ENCODE data around the gene TET3. TPM values are rescaled to one million over a fixed set of nuclear protein-coding genes. Genes with fewer than 3 reads are reported as not detected.
A peak's percentile ranks its signal among the peaks of the same experiment; 100 is the strongest.

Gene TET3
- total RNA-seq, 2 experiments from 2014 or later: 15.5 to 16.4 TPM

GRCh38 chr2:73982140-73982617 is 2.5 kb upstream of the TET3 start:
- ChIA-PET POLR2A (interaction anchor here (1.5 to 1.7 kb wide), 2 partner anchors 26 to 197 kb away, joined by 3 to 7 read pairs; partner anchors contain the start of gene MOB1A), CTCF (interaction anchor here (1.1 kb wide), 1 partner anchor 61 kb away, joined by 3 read pairs; no protein-coding TSS in a partner anchor)
- no peak for TF ChIP-seq CTCF (IDR thresholded peaks at IDR 0.05)
- H3K36me3 Mint-ChIP-seq (ENCODE audit: low read depth): peaks cover 15% of the 10 kb centered on the region
- DNase-seq (no peak), ATAC-seq (no peak)
- intact Hi-C loops (cut with micrococcal nuclease): no loop called here
- H3K4me3 Mint-ChIP-seq: no peak overlapping the region
- no peaks in the 10 kb centered on the region for H3K27me3 Mint-ChIP-seq
- no peak overlapping the region for H3K27ac Mint-ChIP-seq
- H3K4me1 Mint-ChIP-seq (ENCODE audit: low read depth): peaks cover 67% of the 10 kb centered on the region
- H3K9me3 Mint-ChIP-seq: no peaks in the 10 kb centered on the region

GRCh38 chr2:73983322-73984202 is 1.1 kb upstream of the TET3 start:
- Mint-ChIP-seq H3K9me3 (no peaks in the 10 kb centered on the region), H3K27ac (peak overlapping the region; percentile 74), H3K4me3 (peak overlapping the region; percentile 72), H3K4me1 (ENCODE audit: low read depth) (peaks cover 63% of the 10 kb centered on the region), H3K36me3 (ENCODE audit: low read depth) (peaks cover 27% of the 10 kb centered on the region), H3K27me3 (no peaks in the 10 kb centered on the region)
- peak; percentile 49 for DNase-seq
- ChIA-PET POLR2A (interaction anchor here (1.0 to 1.7 kb wide), 2 partner anchors 53 to 196 kb away, joined by 3 to 7 read pairs; partner anchors contain the start of gene MOB1A), CTCF (interaction anchor here (1.1 kb wide), 1 partner anchor 62 kb away, joined by 3 read pairs; no protein-coding TSS in a partner anchor)
- ATAC-seq: no peak
- no peak for TF ChIP-seq CTCF (IDR thresholded peaks at IDR 0.05)
- intact Hi-C loops (cut with micrococcal nuclease): no loop called here

GRCh38 chr2:73984922-73985307 is 205 bp downstream of the TET3 start:
- peaks cover 61% of the 10 kb centered on the region for H3K4me1 Mint-ChIP-seq (ENCODE audit: low read depth)
- POLR2A ChIA-PET: interaction anchor here (1.0 to 5.6 kb wide), 5 partner anchors 15 to 73 kb away, joined by 3 to 38 read pairs (median 4); no protein-coding TSS in a partner anchor
- no peak for TF ChIP-seq CTCF (IDR thresholded peaks at IDR 0.05)

GRCh38 chr2:73985308-73986084 is 786 bp downstream of the TET3 start:
- ATAC-seq (peak; percentile 52), DNase-seq (peak; percentile 91)
- Mint-ChIP-seq H3K9me3 (no peaks in the 10 kb centered on the region), H3K4me3 (peak overlapping the region; percentile 87), H3K27ac (peak overlapping the region; percentile 95), H3K27me3 (no peaks in the 10 kb centered on the region), H3K4me1 (ENCODE audit: low read depth) (peaks cover 60% of the 10 kb centered on the region), H3K36me3 (ENCODE audit: low read depth) (peaks cover 42% of the 10 kb centered on the region)
- intact Hi-C loops (cut with micrococcal nuclease): loop anchor here (2.0 to 5.0 kb wide), 3 partner anchors 47 to 153 kb away; no protein-coding TSS in a partner anchor
- ChIA-PET CTCF (interaction anchor here (1.4 to 2.9 kb wide), 2 partner anchors 47 to 162 kb away, joined by 3 to 9 read pairs; partner anchors contain the start of gene BOLA3), POLR2A (interaction anchor here (0.8 to 5.6 kb wide), 12 partner anchors 10 to 213 kb away, joined by 3 to 38 read pairs (median 5); partner anchors contain the start of genes MOB1A and MTHFD2)
- no peak for TF ChIP-seq CTCF (IDR thresholded peaks at IDR 0.05)

More at GRCh38 chr2:73984922-73985307, 205 bp downstream of the TET3 start:
- Mint-ChIP-seq H3K27me3 (no peaks in the 10 kb centered on the region), H3K27ac (no peak overlapping the region), H3K36me3 (ENCODE audit: low read depth) (peaks cover 36% of the 10 kb centered on the region), H3K9me3 (no peaks in the 10 kb centered on the region), H3K4me3 (no peak overlapping the region)
- CTCF ChIA-PET: no interaction called here
- ATAC-seq (peak; percentile 11), DNase-seq (peak; percentile 68)
- intact Hi-C loops (cut with micrococcal nuclease): loop anchor here (5.0 kb wide), 2 partner anchors 47 to 153 kb away; no protein-coding TSS in a partner anchor

Measured in activated CD8-positive, alpha-beta T cell treated with anti-CD3 and anti-CD28 coated beads for 36 hours (primary cell).